GM18873 (cell line): ENCODE measurements around the gene ATAD3B.
"Not testable (repeated sequence)": the region's sequence is repeated elsewhere in the genome, so short reads cannot be mapped to it uniquely, and the experiment has no call there.

Experiments
- ATAC-seq: cut with Tn5 transposase; IDR thresholded peaks from one replicate; pipeline ENCODE4 v1.9.1; 2021; ENCODE audit warnings: mild to moderate bottlenecking, moderate library complexity, moderate number of reproducible peaks; ENCODE audit not compliant: unreplicated experiment, low FRiP score

The ATAD3B gene

GRCh38 chr1:1527092-1527816, 55.7 kb downstream of the ATAD3B start:
- ATAC-seq, result no peak

- no peak for ATAC-seq
Measured at GRCh38 chr1:1528301-1529267, 57.0 kb downstream of the ATAD3B start.

GRCh38 chr1:1529321-1529720, 57.8 kb downstream of the ATAD3B start:
- no peak for ATAC-seq

- ATAC-seq, result no peak
Measured at GRCh38 chr1:1529936-1530335, 58.4 kb downstream of the ATAD3B start.

GRCh38 chr1:1531947-1532346, 60.4 kb downstream of the ATAD3B start:
- ATAC-seq, result no peak

- not testable (repeated sequence) for ATAC-seq
Measured at GRCh38 chr1:1533176-1533893, 61.8 kb downstream of the ATAD3B start.

GRCh38 chr1:1533894-1534291, 62.3 kb downstream of the ATAD3B start:
- not testable (repeated sequence) for ATAC-seq

- ATAC-seq, result no peak
Measured at GRCh38 chr1:1534401-1535154, 63.0 kb downstream of the ATAD3B start.

GRCh38 chr1:1535201-1536018, 63.8 kb downstream of the ATAD3B start:
- ATAC-seq, result no peak

GRCh38 chr1:1536019-1536937, 64.7 kb downstream of the ATAD3B start:
- no peak for ATAC-seq

GRCh38 chr1:1536938-1537546, 65.5 kb downstream of the ATAD3B start:
- no peak for ATAC-seq

GRCh38 chr1:1537626-1538250, 66.2 kb downstream of the ATAD3B start:
- ATAC-seq, result no peak

GRCh38 chr1:1538334-1538733, 66.8 kb downstream of the ATAD3B start:
- ATAC-seq, result no peak

- ATAC-seq, result no peak
Measured at GRCh38 chr1:1538989-1539309, 67.4 kb downstream of the ATAD3B start.

GRCh38 chr1:1539310-1540089, 67.9 kb downstream of the ATAD3B start:
- no peak for ATAC-seq

GRCh38 chr1:1540090-1540817, 68.7 kb downstream of the ATAD3B start, which contains the start of gene TMEM240:
TMEM240 (minus strand) TSS chr1:1540624; CDS start chr1:1540346, 278 bp downstream.
- no peak for ATAC-seq
